CD4-positive, alpha-beta T cell treated with Interleukin-2 at 100 ng/mL for 4 hours (primary cell): ENCODE measurements around the gene TWIST1.

Experiments
- DNase-seq: peaks from one replicate; pipeline ENCODE4 v3.0.0-alpha.2; 2020; ENCODE audit warnings: low spot score

TWIST1 gene

DNA sequence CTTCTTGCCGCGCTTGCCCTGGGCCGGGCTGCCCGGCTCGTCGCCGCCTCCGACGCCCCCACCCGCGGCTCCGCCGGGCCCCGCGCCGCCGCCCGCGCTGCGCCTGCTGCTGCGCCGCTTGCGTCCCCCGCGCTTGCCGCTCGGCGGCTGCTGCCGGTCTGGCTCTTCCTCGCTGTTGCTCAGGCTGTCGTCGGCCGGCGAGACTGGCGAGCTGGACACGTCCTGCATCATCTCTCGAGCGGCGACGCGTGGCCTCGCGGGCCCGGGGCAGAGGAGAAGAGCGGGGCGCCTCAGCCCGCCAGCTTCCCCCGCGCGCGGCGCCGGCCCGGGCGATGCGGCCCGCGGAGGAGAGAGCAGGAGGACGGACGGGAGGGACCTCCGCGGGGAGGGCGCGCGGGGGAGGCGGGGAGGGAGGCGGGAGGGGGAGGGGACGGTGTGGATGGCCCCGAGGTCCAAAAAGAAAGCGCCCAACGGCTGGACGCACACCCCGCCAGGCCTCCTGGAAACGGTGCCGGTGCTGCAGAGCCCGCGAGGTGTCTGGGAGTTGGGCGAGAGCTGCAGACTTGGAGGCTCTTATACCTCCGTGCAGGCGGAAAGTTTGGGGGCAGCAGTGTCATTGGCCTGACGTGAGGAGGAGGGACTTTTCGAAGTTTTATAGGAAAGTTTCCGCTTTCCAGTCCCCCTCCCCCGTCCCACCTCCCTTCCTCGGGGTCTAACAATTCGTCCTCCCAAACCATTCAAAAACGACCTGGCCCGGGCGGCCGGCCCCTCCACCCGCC, at the start of gene TWIST1:
Gene TWIST1, minus strand, starts transcription at position 546 of the 779 bp plus-strand sequence. Its CDS starts 315 bp downstream, at position 231.
- no peak for DNase-seq

DNA sequence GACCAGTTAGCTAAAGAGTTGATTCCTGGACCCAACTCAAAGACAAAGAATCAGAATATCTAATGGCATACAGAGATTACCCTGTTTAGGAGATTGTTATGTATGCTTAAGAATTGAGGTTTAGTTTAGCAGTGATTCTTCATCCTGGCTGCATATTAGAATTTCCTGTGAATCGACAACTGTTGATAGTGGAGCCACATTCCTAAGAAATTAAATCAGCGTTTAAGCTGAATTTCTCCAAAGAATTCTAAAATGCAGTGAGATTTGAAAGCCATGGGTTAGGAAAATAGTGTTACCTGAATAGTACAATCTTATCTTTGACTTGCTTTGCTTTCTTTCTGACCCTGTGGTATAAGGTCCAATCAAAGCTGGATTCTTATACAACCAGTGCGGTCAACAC, 44.2 kb upstream of the TWIST1 start:
- DNase-seq = no peak

DNA sequence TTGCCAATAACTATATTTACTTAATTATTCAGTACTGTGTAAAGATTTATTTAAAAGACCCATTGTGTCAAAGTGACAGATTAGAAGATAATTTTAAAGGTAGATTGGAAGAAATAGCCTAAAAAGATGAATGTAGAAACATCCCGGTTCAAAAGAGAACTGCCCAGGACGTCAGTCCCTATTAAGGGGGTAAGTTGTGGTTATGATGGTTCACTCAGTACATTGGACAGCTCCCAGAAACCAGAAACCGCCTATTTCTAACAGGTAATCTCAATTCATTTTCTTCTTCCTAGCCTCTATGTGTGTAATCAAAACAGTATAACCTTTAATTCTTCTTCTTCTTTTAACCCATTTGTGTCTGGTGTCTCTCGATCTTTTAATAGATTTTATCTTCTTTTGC, 29.3 kb upstream of the TWIST1 start:
- no peak for DNase-seq

DNA sequence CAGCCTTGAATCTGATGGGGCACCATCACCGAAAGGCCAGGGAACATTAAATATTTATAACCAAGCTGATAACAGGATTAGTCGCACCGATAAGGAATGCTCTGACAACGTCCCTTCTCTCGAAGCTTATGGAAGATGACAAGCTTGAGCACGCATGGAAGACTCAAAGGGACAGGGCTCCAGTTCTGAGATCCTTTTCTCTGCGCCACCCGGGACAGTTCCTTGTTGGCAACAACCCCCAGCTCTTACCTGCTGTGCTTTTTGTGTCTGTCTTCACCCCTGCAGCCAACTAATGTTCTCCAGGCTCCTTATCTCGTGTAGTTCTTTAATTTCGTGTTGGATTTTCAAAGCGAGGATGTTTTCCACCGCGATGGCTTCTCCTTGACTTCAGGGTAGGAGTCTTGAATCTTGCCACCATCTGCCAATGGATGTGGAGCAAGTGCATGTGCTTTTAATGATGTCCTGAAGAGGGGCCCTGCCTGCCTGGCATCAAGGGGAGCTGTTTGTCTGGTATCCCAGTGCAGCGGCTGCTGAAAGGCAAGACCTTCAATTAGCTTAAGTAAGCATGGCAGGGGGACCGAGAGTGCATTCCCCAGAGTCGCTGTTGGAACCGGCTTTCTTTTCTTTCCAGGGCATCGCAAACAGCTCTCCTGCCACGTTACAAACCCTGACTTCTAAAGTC, 28.1 kb upstream of the TWIST1 start:
- no peak for DNase-seq

DNA sequence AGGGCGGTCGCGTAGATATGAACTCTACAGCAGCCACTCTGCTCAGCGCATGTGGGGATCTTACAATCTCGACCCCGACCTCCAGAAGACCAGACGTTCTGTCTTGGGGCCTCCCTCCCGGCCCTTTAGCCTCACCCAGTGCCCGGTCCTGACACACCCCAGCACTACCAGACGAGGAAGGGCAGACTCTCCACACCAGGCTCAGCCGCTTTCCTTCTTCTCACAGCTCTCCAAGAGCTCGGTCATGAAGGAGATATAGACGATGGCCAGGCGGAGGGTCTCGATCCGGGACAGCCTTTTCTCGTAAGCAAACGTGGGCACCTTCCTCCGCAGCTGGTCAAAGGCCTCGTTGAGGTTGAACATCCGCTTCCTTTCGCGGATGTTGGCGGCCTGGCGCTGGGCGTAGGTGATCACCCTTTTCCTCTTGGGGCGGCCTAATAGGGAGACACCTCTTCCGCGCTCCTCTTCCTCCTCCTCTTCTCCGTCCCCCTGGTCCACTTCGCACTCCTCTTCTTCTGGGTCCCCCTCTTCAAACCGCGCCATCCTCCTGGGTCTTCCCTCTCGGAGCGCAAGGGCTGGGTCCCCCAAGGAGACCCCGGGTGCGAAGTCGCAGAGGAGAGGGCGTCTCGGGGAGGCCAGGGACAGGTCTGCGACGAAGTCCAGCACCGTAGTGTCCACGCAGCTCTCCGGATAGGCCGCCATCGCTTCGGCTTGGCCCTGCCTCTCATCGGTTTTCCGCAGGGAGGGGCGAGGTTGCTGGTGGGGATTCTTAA, 27.4 kb upstream of the TWIST1 start, which contains the start of gene FERD3L:
Gene FERD3L, minus strand, starts transcription at position 761 of the 773 bp plus-strand sequence. Its CDS starts 59 bp downstream, at position 702.
- DNase-seq = no peak

DNA sequence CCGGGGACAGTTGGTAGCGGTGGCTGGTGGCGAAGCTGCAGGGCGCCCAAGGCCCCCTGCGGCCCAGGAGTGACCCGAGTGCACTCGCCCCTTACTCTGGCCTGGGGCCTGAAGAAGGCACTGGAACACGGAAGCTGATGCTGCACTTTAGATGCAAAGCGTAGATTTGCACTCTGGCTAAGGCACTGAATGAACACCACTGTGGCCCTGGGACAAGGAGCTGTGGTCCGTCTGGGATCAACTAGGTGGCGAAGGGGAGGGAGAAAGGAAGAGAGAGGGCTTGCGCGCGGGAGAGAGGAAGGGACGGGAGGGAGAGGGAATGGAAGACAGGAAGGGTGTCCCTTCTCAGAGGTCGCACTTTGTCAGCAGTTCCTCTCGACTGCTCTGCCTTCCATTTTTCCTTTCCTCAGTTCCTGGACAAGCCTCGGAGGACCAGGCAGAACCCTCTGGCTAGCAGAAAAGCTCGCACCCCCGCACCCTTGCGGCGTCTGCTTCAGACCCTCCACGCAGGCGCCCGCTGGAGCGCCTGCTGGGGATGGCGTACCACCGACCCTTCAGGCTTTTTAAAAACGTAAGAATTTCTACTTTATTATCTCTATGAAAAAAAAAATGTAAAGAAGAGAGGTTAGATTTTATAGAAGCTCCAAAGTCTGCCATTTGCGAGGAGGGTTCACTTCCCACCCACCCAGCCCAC, 26.6 kb upstream of the TWIST1 start:
- no peak for DNase-seq

DNA sequence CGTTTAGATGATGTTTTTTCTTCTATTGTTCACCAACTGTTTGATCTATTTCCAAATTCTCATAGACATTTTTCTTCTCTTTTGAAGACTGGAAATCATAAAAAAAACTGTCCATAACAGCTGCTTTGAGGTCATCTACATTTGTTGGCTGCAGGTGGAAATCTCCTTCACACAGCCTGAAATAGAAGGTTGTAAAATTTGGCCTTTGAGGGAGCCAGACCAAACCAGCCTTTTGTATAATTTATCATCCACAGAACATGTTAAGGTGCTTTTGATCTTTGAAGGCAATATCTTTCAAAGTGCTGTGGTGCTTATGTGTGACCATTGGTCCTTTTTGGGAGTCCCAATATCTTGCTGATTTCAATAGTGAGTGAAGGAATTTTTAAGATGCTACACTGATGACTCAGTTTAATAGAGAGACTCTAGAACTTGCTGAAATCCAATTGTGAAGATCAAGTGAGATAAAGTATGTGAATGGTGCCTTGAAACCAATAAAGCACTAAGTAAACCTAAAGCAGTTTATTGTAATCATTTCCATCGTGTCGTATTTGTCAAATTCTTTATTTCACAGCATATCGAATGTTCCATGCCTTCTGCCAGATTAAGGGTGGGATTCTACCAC, 22.4 kb upstream of the TWIST1 start:
- no peak for DNase-seq

DNA sequence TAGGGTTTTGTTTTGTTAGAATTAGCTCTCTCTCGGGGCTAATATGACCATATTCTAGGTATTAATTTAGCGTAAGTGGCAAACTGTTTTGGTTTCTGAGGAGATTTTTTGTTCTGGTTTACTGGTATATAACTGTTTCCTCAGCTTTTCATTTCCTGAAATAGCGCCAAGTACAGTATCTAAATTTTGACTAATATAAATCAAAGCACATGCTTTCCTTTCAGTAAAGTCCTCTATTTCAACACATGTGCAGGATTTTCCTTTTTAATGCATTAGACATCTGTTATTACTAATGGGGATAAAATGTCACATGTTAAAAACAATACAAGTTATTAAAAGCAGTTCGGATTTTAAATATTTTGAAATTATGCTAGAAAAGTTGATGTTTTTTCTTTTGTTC, 16.4 kb upstream of the TWIST1 start:
- DNase-seq = no peak

DNA sequence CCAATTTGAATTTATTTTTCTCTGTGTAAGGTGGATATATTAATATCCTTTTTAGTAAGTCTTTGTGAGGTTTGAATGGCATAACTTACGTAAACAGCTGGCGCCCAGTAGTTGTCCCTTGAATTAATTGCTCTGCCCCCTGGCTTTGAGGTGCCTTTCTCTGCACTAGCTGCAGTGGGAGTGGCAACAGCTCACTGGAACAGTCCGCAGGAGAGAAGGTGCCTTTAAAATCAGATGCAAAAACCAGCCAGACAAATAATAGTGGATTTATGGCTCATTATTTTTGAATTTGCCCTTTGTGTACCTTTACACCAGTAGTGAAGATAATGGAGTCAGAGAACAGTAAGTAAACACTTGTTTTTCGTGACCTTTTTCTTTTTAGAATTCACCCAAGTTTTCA, 16.0 kb upstream of the TWIST1 start:
- no peak for DNase-seq

DNA sequence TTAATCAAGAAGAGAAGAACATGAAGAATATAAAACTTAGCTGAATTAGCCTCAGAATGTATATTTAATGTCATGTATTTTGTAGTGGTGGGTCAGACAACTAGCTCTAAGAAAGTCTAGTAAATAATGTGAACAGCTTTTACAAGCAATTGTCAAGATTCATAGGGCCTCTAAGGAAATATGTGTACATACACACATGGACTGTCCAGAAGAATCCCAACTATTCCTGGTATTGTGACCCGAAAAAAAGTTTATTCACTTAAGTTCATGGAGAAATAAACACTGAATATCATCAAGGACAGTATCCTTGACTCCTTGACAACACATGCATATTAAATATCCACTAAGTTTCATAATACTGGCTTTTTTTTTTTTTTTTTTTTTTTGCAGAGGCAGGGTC, 11.4 kb upstream of the TWIST1 start:
- DNase-seq = no peak

DNA sequence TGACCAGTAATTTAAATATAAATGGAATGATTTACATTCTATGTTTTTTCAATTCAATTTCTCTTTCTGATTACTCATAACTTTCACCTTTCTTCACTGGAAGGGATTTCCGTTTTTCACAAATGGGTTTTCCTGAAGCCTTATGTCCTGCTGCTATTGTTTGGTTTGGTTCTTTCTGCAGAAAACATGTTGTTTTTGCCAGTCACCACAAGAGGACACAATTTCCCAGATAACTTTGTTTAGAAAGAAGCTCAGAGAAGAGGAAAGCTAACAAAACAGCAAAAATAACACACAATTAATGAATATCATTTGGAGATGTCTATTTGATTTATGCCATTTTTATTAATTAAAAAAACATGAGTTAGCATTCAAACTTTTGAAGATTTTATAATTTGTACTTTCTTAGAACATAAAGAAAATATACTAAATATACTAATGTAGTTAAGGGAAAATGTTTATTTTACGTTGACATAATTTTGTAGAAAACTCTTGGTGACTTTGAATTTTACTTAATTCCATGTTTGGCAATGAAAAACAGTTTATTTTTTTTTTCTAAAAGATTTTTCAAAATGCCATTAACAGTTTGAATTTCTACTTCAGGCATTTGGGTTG, 4.6 kb upstream of the TWIST1 start:
- DNase-seq = no peak

DNA sequence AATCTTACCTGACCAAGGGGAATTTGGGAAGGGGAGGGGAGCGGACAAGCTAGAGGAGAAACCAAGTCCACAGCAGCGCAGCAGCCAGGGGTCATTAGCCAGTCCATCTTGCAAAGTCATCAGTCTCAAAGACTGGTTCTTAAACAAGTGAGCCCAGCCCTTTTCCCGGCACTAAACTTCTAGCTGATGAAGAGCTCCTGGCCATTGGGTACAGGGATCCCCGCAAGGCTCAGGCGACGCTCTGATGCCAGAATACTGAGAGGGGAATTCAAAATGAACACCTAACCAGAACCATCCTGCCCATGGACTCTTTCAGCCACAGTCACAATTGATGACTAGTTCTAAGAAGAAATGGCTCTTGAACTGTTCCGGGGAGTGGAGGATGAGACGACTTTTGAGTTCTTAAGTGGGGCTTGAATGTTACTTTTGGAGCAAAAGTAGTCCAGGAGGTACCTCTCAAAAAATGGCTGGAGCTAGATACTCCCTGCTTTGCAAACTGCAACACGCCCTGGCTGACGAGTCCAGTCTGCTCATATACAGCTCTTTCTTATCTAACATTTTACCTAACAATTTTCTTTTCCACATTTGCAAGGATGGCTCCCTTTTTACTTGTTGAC, 2.5 kb upstream of the TWIST1 start:
- no peak for DNase-seq

DNA sequence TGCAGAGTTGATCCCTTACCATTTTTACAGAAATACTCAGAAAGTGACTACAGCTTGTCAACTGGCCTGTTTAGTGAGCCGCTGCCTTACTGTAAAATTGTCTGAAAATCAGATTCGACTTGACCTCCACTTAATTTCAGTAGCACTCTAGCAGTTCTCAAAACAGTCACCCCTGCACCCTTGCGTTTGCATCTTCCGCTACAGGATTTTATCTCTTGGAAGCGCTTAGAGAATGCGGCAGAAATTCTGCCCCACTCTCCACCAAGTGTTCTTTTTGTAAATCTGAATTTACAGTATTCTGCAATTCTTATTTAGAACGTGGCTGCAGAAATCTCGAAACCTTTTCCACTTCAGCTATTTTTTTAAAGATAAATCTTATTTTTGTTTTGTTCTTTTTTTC, 1.9 kb upstream of the TWIST1 start:
- no peak for DNase-seq

DNA sequence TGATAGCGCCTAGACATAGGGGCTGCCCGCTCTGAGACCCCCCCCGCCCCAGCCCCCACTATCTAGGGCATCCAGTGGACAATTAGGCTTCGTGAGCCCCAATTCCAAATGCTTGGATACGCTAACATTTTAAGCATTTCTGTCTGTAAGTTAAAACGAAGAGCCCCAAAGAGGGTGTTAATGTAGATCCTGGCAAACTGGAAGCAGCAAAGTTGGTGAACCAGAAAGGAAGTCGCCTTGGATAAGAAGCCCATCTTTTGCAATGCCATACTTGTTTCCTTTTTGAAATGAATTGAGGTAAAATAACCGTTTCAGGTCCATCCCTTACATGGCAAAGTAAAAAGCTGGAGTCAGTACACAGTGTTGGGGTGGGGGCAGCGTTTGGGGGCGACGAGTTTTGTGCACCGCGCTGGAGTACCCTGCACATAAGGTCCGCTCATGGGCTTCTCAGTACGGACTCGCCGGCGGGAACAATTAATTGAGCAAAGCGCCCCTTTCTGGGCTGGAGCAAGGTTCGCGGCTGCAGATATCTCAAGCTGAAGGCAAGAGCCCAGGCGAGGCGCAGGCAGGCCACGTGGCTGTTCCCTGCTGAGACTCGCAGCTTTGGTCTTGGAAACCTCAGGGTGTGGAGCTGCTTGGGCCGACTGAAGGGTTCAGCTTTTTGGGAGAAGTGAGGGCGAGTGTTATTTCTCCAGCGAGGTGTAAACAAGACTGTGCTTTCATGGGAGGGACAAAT, 1.4 kb upstream of the TWIST1 start:
- DNase-seq = no peak

DNA sequence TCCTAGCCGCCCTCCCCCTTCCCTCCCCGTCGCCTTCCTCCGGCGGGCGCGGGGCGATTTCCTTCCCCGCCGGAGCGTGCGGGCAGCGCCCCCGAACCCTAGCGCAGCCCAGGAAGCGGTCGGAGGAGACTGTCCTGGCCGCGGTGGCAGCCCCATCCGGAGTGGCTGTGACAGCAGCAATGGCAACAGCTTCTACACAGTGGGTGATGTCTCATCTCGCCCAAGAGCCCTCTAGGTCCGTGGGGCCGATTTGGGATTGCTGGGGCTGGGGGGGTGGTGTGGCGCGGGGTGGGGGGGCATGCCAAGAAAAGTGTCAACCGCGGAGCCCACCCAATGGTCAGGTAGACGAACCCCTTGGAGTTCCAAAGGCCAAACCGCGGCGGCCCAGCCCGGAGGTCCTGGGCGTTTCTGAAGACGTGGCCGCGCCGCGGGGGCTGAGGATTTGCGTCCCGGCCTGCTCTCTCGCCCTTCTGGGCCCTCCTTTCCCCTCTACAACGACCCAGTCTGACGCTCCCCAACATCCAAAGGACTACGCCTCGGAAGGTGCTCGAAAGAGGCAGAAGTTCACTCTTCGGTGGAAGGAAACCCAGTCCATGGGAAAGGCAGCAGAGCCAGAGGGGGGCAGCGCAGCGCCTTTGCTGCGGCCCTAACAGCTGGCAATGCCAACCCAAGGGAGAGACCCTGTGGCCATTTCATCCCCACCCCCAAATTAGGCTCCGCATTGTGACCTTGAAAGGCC, 603 bp upstream of the TWIST1 start:
- DNase-seq = no peak

DNA sequence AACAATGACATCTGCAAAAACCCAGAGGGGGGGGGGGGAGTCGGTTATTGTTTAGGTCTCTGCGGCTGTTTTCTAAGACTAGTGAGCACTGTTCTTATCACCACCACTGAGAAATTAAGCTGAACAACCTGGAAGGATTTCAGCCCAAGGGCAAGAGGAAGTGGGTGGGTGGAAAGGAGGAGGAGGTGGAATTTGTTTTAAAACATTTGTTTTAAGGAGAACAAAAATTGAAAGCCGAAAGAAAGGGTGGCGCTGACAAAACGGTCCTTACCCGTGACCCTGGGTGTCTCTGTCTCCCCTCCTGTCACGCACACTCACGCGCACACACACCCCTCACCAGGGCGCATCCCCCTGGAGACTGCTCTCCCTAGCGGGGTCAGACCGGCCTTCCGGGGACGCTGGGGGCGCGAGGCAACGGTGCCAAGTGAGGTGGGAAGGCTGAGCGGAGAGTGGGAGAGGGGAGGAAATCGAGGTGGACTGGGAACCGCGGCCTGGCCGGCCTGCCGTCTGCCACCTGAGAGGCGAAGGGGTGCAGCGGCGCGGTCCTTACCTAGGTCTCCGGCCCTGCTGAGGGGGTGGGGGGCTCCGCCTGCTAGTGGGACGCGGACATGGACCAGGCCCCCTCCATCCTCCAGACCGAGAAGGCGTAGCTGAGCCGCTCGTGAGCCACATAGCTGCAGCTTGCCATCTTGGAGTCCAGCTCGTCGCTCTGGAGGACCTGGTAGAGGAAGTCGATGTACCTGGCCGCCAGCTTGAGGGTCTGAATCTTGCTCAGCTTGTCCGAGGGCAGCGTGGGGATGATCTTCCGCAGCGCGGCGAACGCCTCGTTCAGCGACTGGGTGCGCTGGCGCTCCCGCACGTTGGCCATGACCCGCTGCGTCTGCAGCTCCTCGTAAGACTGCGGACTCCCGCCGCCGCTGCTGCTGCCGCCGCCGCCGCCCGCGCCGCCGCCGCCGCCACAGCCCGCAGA, 1.0 kb downstream of the TWIST1 start:
- no peak for DNase-seq

DNA sequence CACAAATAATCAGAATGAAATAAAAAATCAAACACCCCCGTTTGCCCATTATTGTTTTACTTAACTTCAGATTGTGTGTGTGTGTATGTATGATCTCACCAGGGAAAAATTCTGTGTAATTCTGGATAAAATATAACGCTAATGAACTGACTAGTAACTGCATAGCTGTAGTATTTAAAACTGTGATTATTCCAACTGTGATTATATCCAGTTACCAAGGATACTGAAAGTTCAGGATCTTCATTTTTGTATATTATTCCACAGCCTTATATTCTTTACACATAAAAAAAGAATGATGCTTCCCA, 2.9 kb downstream of the TWIST1 start:
- DNase-seq = no peak

DNA sequence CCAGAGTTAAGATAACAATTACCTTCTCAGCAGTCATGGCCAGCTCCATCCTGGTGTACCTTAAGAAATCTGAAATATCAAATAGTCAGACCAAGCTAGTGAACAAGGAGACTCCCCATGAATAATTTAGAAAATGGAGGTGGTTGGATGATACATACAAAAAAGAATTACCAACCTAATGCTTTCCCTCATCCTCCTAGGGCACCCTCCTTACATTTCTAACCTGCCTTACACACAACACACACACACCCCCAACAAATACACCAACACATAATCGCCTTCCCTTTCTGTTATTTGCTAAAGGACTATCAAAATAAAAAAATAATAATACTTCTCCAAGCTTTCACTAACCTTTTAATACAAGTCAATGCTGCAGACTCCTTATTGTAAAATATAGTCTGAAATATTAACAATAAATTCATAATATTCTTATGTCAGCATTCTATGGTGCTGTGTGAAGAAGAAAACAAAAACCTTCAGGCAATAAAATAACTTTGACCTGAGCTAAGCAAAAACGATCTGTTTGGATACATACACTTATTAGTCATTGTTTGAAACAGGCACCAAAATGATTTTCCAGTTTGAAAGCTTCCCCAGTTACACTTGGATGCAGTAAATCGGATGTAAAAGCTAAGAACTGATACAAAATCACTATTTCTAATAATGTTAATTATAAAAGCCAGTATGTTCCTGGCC, 3.4 kb downstream of the TWIST1 start:
- no peak for DNase-seq
